Spleen (tissue), 7 donors: ENCODE results near the gene TPCN2.

Source experiments
- CTCF ChIP-seq, 11 experiments: fragments of 200-600 bp in 7 of 11; fragments of 450-650 bp in 4 of 11; sonication (generic) in 4 of 11; IDR thresholded peaks in 8 of 11; conservative IDR thresholded peaks in 3 of 11; 1 replicate in 7 of 11; 2 replicates in 4 of 11; pipeline versions ENCODE4 v1.4.0 to v1.8.0; 2016 to 2021; ENCODE audit warnings: antibody characterized with exemption in 11 of 11, inconsistent platforms in 4 of 11, mild to moderate bottlenecking in 1 of 11
- POLR2A ChIP-seq, 3 donors: fragments of 450-650 bp; IDR thresholded peaks; one replicate each; pipeline ENCODE4 v1.5.1; 2017; ENCODE audit warnings: antibody characterized with exemption in 3 of 3, mild to moderate bottlenecking in 1 of 3
- donor health status: DM: no; HTN: no; CAD: no; lungs with moderate emphysema.
- donor health status: DM: no; HTN: no; CAD: no.
- donor health status: DM: no; HTN: no; CAD: no.

- TF ChIP-seq POLR2A (IDR thresholded peaks at IDR 0.05), result no peak
- no peak for TF ChIP-seq CTCF (IDR thresholded peaks at IDR 0.05 in 8 of 11, conservative IDR thresholded peaks at IDR 0.05 in 3 of 11)
These were observed 31.7 kb downstream of the TPCN2 start for GRCh38 chr11:69080257-69080995.
